ENCODE measurements around the gene MYCN. TPM values are rescaled to one million over a fixed set of nuclear protein-coding genes. Genes with fewer than 3 reads are reported as not detected.
"Not testable (repeated sequence)": the region's sequence is repeated elsewhere in the genome, so short reads cannot be mapped to it uniquely, and the experiment has no call there.

Gene MYCN
- total RNA-seq, 2 donors from 2014 or later = 0.21 to 0.81 TPM

DNA sequence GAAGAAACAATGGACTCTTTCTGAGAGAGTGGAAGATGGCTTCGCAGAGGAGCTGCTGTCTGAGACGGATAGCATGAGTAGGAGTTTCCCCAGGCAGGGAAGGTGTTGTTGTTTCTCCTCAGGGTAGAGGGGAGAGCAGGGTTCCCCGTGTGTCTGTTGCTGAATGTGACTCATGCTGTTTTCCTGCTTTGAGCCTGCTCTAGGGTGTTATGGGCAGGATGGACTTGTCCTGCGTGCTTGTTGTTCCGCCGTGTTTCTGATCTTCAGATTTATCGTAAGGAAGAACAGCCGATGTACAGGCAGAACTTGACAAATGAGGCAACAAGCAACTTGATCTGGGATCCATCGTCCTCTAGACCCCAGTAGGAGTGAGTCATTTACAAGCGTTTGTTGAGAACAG is 19.7 kb upstream of the MYCN start:
- TF ChIP-seq, protein P1, sequence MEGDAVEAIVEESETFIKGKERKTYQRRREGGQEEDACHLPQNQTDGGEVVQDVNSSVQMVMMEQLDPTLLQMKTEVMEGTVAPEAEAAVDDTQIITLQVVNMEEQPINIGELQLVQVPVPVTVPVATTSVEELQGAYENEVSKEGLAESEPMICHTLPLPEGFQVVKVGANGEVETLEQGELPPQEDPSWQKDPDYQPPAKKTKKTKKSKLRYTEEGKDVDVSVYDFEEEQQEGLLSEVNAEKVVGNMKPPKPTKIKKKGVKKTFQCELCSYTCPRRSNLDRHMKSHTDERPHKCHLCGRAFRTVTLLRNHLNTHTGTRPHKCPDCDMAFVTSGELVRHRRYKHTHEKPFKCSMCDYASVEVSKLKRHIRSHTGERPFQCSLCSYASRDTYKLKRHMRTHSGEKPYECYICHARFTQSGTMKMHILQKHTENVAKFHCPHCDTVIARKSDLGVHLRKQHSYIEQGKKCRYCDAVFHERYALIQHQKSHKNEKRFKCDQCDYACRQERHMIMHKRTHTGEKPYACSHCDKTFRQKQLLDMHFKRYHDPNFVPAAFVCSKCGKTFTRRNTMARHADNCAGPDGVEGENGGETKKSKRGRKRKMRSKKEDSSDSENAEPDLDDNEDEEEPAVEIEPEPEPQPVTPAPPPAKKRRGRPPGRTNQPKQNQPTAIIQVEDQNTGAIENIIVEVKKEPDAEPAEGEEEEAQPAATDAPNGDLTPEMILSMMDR (IDR thresholded peaks at IDR 0.05) = no peak
- no peaks in the 10 kb centered on the region for H3K36me3 ChIP-seq
- no peaks in the 10 kb centered on the region for H3K4me1 ChIP-seq (ENCODE audit: control insufficient read depth in 1 of 2, low read depth in 2 of 2)
- no peaks in the 10 kb centered on the region for H3K9me3 ChIP-seq
- H3K27me3 ChIP-seq (replicated peaks; ENCODE audit: insufficient read depth) = no peaks in the 10 kb centered on the region
- H3K27ac ChIP-seq = no peak overlapping the region
- no peak for DNase-seq (ENCODE audit: low spot score)
- ATAC-seq (ENCODE audit: insufficient number of reproducible peaks, low FRiP score, low read depth) = no peak
- no peak overlapping the region for H3K4me3 ChIP-seq

DNA sequence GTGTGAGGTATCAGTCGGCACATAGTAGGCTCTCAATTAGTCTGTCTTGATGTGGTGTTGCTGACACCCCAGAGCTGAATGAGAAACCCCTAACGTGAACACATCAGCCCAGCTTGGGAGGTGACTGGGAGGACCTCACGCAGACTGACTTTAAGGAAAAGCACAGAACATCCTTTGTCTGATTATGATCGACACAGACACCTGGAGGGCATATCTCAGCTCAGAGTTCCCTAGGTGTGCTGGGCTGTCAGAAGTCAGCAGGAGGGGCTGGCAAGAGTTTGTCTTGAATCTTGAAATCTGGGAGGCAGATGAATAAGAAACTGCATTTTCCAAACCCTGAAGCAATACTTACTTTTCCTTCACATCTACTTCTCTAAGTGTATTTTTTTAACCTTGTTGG is 16.8 kb upstream of the MYCN start:
- Histone ChIP-seq H3K27ac (no peak overlapping the region), H3K4me3 (no peak overlapping the region), H3K27me3 (replicated peaks; ENCODE audit: insufficient read depth) (no peaks in the 10 kb centered on the region), H3K36me3 (no peaks in the 10 kb centered on the region), H3K9me3 (no peaks in the 10 kb centered on the region), H3K4me1 (ENCODE audit: control insufficient read depth in 1 of 2, low read depth in 2 of 2) (no peaks in the 10 kb centered on the region)
- DNase-seq (ENCODE audit: low spot score) = no peak
- TF ChIP-seq, protein P1 (IDR thresholded peaks at IDR 0.05) = no peak
- ATAC-seq (ENCODE audit: insufficient number of reproducible peaks, low FRiP score, low read depth) = no peak

DNA sequence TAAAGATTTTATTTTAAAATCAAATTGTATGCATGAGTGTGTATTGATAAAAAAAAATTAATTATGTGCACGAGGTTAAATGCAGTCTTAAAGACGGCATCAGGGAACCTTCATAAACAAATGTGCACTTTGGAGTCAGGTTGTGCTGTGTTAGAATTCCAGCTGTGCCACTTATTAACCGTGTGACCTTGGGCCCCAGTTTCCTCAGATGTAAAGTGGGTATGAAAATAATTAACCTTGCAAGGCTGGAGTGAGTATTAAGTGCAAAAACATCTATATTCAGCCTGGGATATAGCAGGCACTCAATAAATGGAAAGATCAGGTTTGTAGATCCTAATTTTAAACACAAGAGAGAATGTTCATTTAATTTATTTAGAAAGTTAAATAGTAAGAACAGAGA is 14.5 kb upstream of the MYCN start:
- TF ChIP-seq, protein P1 (IDR thresholded peaks at IDR 0.05) = no peak
- no peaks in the 10 kb centered on the region for H3K36me3 ChIP-seq
- no peaks in the 10 kb centered on the region for H3K9me3 ChIP-seq
- no peak overlapping the region for H3K27ac ChIP-seq
- ATAC-seq (ENCODE audit: insufficient number of reproducible peaks, low FRiP score, low read depth) (no peak), DNase-seq (ENCODE audit: low spot score) (no peak)
- no peaks in the 10 kb centered on the region for H3K27me3 ChIP-seq (replicated peaks; ENCODE audit: insufficient read depth)
- H3K4me3 ChIP-seq = no peak overlapping the region
- no peaks in the 10 kb centered on the region for H3K4me1 ChIP-seq (ENCODE audit: control insufficient read depth in 1 of 2, low read depth in 2 of 2)

DNA sequence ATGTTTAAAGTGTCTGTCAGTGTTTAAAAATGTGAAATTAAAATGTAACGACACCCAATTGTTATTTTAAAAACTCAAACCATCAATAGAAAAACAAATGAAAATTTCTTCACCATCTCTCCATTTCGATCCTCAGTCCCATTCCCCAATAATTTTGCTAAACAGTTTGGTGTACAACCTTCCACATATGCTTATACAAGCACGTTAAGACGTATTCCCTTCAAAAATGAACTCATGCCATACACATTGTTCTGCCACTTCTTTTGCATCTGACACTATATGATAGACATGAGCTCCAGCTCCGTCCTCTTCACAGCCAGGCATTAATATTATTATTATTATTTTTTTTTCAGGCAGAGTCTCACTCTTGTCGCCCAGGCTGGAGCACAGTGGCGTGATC is 14.1 kb upstream of the MYCN start:
- DNase-seq (ENCODE audit: low spot score) (no peak), ATAC-seq (ENCODE audit: insufficient number of reproducible peaks, low FRiP score, low read depth) (no peak)
- H3K27me3 ChIP-seq (replicated peaks; ENCODE audit: insufficient read depth) = no peaks in the 10 kb centered on the region
- TF ChIP-seq, protein P1 (IDR thresholded peaks at IDR 0.05) = no peak
- no peaks in the 10 kb centered on the region for H3K4me1 ChIP-seq (ENCODE audit: control insufficient read depth in 1 of 2, low read depth in 2 of 2)
- no peak overlapping the region for H3K27ac ChIP-seq
- no peaks in the 10 kb centered on the region for H3K9me3 ChIP-seq
- no peak overlapping the region for H3K4me3 ChIP-seq
- H3K36me3 ChIP-seq = no peaks in the 10 kb centered on the region

DNA sequence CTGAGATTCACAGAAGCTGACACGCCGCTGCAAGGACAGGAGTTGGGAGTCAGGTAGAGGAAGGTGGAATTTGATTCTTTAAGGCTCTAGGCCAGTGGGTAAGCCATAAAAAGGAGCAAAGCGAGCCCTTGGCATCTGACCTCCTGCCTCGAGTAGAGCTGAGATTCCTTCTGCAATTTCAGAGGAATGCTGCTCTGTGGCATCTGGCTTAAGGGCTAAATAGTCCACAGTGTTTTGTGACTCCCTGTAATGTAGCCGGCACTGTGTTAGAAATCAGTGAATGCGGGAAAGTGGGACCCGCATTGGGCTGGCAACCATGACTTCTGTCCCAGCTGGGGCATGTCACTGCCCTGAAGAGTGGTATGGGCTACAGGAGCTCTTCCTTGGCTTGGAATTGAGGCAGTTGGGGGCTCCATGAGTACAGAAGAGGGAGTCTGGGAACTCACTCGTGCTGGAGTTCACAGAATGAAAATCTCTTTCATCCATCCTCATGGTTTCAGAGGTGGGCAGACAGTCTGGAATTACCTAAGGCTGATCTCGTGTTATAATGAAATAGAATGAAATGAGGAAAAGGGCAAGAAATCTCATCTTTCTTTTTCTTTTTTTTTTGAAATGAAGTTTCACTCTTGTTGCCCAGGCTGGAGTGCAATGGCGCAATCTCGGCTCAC is 12.7 kb upstream of the MYCN start:
- no peak overlapping the region for H3K4me3 ChIP-seq
- TF ChIP-seq, protein P1 (IDR thresholded peaks at IDR 0.05) = no peak
- no peak for ATAC-seq (ENCODE audit: insufficient number of reproducible peaks, low FRiP score, low read depth)
- no peaks in the 10 kb centered on the region for H3K27me3 ChIP-seq (replicated peaks; ENCODE audit: insufficient read depth)
- no peaks in the 10 kb centered on the region for H3K36me3 ChIP-seq
- H3K4me1 ChIP-seq (ENCODE audit: control insufficient read depth in 1 of 2, low read depth in 2 of 2) = no peaks in the 10 kb centered on the region
- DNase-seq (ENCODE audit: low spot score) = no peak
- no peaks in the 10 kb centered on the region for H3K9me3 ChIP-seq
- no peak overlapping the region for H3K27ac ChIP-seq

DNA sequence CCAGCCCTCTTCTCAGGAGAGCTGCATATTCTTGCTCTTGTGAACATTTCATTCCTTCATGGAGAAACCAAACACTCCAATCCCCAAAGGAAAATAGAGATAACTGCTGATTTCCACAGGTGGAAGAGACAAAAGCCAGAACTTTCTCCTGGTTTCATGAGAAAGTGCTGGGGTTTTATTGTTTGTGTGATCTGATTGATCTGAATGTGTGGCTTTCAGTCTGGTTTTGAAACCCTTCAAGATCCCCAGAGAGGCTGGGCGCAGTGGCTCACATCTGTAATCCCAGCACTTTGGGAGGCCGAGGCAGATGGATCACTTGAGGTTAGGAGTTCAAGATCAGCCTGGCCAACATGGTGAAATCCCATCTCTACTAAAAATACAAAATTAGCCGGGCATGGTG is 11.3 kb upstream of the MYCN start:
- not testable (repeated sequence) for DNase-seq (ENCODE audit: low spot score); H3K27me3 ChIP-seq (replicated peaks; ENCODE audit: insufficient read depth); ATAC-seq (ENCODE audit: insufficient number of reproducible peaks, low FRiP score, low read depth); H3K4me3 ChIP-seq; H3K36me3 ChIP-seq; H3K9me3 ChIP-seq; H3K4me1 ChIP-seq (ENCODE audit: control insufficient read depth in 1 of 2, low read depth in 2 of 2); H3K27ac ChIP-seq
